Measurements from ENCODE around the gene FEV.
"Not testable (repeated sequence)": the region's sequence is repeated elsewhere in the genome, so short reads cannot be mapped to it uniquely, and the experiment has no call there.

The FEV gene

DNA sequence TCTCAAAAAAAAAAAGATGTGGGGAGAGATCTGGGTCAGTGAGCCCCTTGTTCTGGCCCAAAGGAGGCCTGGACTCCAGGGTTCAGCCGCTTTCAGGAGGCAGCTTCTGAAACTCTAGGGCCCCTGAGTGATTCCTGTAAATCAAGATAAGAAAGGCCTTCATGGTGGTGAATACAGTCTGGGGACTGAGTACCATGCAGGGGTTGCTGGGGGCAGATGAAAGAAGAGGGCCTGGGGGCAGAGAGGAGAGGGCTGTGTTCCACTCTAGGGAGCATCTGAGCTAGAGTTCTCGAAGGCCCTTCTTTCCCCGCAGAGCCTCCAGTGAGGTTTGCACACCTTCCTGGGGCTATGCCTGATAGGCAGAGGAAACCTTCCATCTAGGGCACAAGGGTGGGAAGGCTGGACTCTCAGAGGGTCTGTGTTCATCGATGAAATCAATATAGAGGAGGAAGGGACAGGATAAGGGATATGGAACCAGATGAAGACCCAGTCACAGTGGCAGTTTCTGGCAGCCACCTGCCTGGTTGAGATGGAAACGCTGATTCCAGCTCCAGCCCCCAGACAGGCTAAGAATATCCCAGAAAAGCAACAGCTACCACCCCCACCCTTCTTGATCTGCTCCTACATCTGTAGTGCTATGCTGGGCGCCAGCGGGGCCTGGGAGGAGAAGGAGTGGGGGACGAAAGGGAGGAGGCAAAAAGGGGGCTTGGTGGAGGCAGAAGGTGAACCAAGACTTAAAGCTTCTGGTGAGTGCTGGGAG, 30.3 kb downstream of the FEV start:
- peaks cover under 1% of the 10 kb centered on the region for H4K20me1 ChIP-seq
- no peak overlapping the region for H3K4me2 ChIP-seq
- no peak overlapping the region for H3K4me3 ChIP-seq
- no peak for TF ChIP-seq Cebpa-rat (IDR thresholded peaks at IDR 0.05)
- no peaks in the 10 kb centered on the region for H3K36me3 ChIP-seq
- H3K4me1 ChIP-seq = peaks cover 10% of the 10 kb centered on the region
- peaks cover 3% of the 10 kb centered on the region for H3K27me3 ChIP-seq
- no peaks in the 10 kb centered on the region for H3K9me3 ChIP-seq
- no peak overlapping the region for H3K27ac ChIP-seq
- H3K9ac ChIP-seq = no peak overlapping the region

DNA sequence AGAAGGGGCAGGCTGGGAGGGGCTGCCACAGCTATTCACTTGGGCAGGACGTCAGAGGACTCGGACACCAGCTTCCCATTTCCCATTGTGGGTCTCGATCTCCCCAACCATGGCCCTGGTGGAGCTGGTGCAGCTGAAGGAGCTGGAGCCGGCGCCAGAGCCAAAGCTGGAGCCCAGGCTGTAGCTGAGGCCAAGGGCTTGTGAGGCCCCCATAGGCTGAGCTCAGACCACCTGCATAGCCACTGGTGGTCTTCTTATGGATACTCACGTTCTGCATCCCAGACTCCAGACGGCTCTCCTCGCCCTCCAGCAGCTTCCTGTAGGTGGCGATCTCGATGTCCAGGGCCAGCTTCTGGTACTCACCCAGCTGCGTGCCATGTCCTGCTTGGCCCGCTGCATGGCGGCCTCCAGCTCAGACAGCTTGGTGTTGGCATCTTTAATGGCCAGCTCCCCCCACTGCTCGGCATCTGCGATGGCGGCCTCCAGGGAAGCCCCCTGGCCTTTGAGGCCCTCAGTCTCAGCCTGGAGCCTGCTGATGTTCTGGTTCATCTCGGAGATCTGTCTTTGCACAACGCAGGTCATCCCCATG, 31.5 kb downstream of the FEV start:
- H3K4me3 ChIP-seq = no peak overlapping the region
- peaks cover 1% of the 10 kb centered on the region for H3K4me1 ChIP-seq
- H3K27ac ChIP-seq = no peak overlapping the region
- no peaks in the 10 kb centered on the region for H4K20me1 ChIP-seq
- no peak overlapping the region for H3K4me2 ChIP-seq
- no peaks in the 10 kb centered on the region for H3K36me3 ChIP-seq
- H3K9ac ChIP-seq = no peak overlapping the region
- H3K27me3 ChIP-seq = no peaks in the 10 kb centered on the region; the same call in 1 of the 2 replicates
- TF ChIP-seq Cebpa-rat (IDR thresholded peaks at IDR 0.05) = no peak
- H3K9me3 ChIP-seq = no peaks in the 10 kb centered on the region

DNA sequence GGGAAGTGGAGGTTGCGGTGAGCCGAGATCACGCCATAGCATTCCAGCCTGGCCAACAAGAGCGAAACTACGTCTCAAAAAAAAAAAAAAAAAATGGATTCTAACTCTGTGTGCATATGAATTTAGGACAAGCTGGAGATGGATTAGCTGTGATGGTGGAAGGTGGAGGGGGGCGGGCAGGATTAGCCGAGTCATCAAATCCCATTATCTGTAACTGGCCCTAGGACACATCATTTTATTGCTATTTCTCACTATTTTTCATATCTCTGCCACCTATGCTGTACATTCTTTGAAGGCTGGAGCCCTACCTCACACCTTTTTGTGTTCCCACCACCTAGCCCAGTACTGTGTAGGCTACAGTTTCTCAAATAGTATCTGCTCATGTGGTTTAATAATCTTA, 32.8 kb downstream of the FEV start:
- no peaks in the 10 kb centered on the region for H3K9me3 ChIP-seq
- no peak overlapping the region for H3K9ac ChIP-seq
- H3K27me3 ChIP-seq = no peaks in the 10 kb centered on the region
- no peaks in the 10 kb centered on the region for H3K36me3 ChIP-seq
- no peak overlapping the region for H3K27ac ChIP-seq
- H4K20me1 ChIP-seq = no peaks in the 10 kb centered on the region
- no peak overlapping the region for H3K4me2 ChIP-seq
- TF ChIP-seq Cebpa-rat (IDR thresholded peaks at IDR 0.05) = no peak
- H3K4me3 ChIP-seq = no peak overlapping the region
- H3K4me1 ChIP-seq = no peaks in the 10 kb centered on the region

DNA sequence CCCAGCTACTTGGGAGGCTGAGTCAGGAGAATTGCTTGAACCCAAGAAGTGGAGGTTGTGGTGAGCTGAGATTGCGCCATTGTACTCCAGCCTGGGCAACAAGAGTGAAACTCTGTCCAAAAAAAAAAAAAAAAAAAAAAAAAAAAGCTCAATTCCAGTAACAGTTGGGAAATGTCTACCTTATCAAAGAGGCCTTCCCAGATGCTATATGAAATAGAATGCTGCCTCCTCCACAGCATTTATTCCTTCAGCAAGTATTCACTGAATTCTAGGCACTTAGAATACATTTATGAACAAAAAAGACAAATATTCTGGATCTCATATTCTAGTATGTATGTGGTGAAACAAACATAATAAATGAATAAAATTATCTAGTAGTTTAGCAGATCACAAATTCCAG, 38.4 kb downstream of the FEV start:
- no peak for TF ChIP-seq Cebpa-rat (IDR thresholded peaks at IDR 0.05)
- Histone ChIP-seq H3K36me3 (no peaks in the 10 kb centered on the region), H3K4me2 (no peak overlapping the region), H3K9me3 (no peaks in the 10 kb centered on the region), H3K4me1 (no peaks in the 10 kb centered on the region), H3K27ac (no peak overlapping the region), H3K4me3 (no peak overlapping the region), H4K20me1 (no peaks in the 10 kb centered on the region), H3K27me3 (no peaks in the 10 kb centered on the region), H3K9ac (no peak overlapping the region)

DNA sequence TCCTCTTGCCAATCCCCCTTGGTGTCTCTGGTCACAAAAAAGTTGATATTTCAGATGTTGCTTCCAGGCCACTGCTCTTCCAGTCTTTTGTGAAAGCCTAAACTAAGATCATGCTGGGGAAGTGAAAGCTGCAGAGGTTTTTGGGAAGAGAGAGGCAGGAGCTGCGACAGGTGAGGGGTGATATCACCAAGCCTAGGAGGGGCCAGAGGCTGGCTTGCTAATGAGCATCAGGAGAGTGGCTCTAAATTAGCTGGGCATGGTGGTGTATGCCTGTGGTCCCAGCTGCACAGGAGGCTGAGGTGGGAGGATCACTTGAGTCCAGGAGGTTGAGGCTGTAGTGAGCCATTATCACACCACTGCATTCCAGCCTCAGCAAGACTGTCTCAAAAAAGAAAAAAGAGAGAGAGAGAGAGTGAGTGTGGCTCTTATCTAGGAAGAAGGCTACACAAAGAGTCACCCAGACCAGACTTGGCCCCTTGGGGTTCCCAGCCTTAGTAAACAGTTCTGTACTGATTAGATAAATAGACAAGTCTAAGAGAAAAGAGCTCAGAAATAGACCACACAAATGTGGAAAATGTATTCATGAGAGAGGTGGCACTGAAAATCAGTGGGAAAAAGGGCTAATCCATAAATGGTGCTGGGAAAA, 40.1 kb downstream of the FEV start:
- H3K9ac ChIP-seq = no peak overlapping the region
- H3K4me1 ChIP-seq = no peaks in the 10 kb centered on the region
- H3K36me3 ChIP-seq = no peaks in the 10 kb centered on the region
- H4K20me1 ChIP-seq = no peaks in the 10 kb centered on the region
- no peak overlapping the region for H3K4me2 ChIP-seq
- no peak for TF ChIP-seq Cebpa-rat (IDR thresholded peaks at IDR 0.05)
- no peaks in the 10 kb centered on the region for H3K27me3 ChIP-seq
- no peaks in the 10 kb centered on the region for H3K9me3 ChIP-seq
- H3K4me3 ChIP-seq = no peak overlapping the region
- H3K27ac ChIP-seq = no peak overlapping the region

DNA sequence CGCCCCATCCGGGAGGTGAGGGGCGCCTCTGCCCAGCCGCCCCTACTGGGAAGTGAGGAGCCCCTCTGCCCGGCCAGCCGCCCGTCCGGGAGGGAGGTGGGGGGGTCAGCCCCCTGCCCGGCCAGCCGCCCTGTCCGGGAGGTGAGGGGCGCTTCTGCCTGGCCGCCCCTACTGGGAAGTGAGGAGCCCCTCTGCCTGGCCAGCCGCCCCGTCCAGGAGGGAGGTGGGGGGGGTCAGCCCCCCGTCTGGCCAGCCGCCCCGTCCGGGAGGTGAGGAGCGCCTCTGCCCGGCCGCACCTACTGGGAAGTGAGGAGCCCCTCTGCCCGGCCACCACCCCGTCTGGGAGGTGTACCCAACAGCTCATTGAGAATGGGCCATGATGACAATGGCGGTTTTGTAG, 53.2 kb downstream of the FEV start:
- H3K4me2 ChIP-seq, H3K27ac ChIP-seq, H3K36me3 ChIP-seq, H3K9ac ChIP-seq, H3K4me1 ChIP-seq, H4K20me1 ChIP-seq, H3K9me3 ChIP-seq, H3K27me3 ChIP-seq, H3K4me3 ChIP-seq: not testable (repeated sequence)

All from BLaER1 (cell line).